Smooth muscle cell (in vitro differentiated cells): Measurements from ENCODE around the gene RUNX2. TPM values are rescaled to one million over a fixed set of nuclear protein-coding genes. Genes with fewer than 3 reads are reported as not detected.

Source experiments
- DNase-seq: peaks from one replicate; lab custom pipeline; 2025; ENCODE audit not compliant: unreplicated experiment; lab: John Stamatoyannopoulos, UW
- H2AFZ ChIP-seq: fragments of 200-600 bp; sonication (generic); 2 replicates; pipeline ENCODE4 v1.6.0; 2016; ENCODE audit warnings: antibody characterized with exemption, low read depth, mild to moderate bottlenecking
- H3F3A ChIP-seq: fragments of 200-600 bp; sonication (generic); 2 replicates; pipeline ENCODE4 v1.6.0; 2017; ENCODE audit warnings: antibody characterized with exemption, low read depth
- H3K27ac ChIP-seq: fragments of 200-600 bp; sonication (generic); 2 replicates; pipeline ENCODE4 v1.5.1; 2016; ENCODE audit warnings: low read depth, mild to moderate bottlenecking
- H3K27me3 ChIP-seq: fragments of 200-600 bp; sonication (generic); 2 replicates; pipeline ENCODE4 v1.6.1; 2016; ENCODE audit warnings: low read depth, mild to moderate bottlenecking
- H3K36me3 ChIP-seq: fragments of 200-600 bp; sonication (generic); 2 replicates; pipeline ENCODE4 v1.5.1; 2016; ENCODE audit warnings: low read depth
- H3K4me1 ChIP-seq: fragments of 200-600 bp; sonication (generic); 2 replicates; pipeline ENCODE4 v1.5.1; 2016; ENCODE audit warnings: low read depth
- H3K4me2 ChIP-seq: fragments of 200-600 bp; sonication (generic); 2 replicates; pipeline ENCODE4 v1.6.0; 2016; ENCODE audit warnings: mild to moderate bottlenecking
- H3K4me3 ChIP-seq: fragments of 200-600 bp; sonication (generic); 2 replicates; pipeline ENCODE4 v1.5.1; 2016; ENCODE audit warnings: mild to moderate bottlenecking
- H3K79me2 ChIP-seq: fragments of 200-600 bp; sonication (generic); 2 replicates; pipeline ENCODE4 v1.6.0; 2016; ENCODE audit warnings: low read depth, mild to moderate bottlenecking
- H3K9ac ChIP-seq: fragments of 200-600 bp; sonication (generic); 2 replicates; pipeline ENCODE4 v1.6.0; 2016; ENCODE audit warnings: low read depth
- H3K9me3 ChIP-seq: fragments of 200-600 bp; sonication (generic); replicated peaks from 2 replicates; pipeline ENCODE4 v1.5.1; 2016; ENCODE audit warnings: low read depth
- H4K20me1 ChIP-seq: fragments of 200-600 bp; sonication (generic); 2 replicates; pipeline ENCODE4 v1.6.0; 2016; ENCODE audit warnings: low read depth
- CTCF ChIP-seq: fragments of 200-600 bp; sonication (generic); IDR thresholded peaks from 2 replicates; pipeline ENCODE4 v1.5.1; 2017; ENCODE audit warnings: borderline replicate concordance, mild to moderate bottlenecking, antibody characterized with exemption; ENCODE audit not compliant: insufficient read depth, poor library complexity, severe bottlenecking
- WGBS: methylation state at CpG from one replicate; pipeline ENCODE4 v1.1.7; 2016; ENCODE audit warnings: low lambda C conversion rate; 5-methylcytosine and 5-hydroxymethylcytosine counted together
- polyA plus RNA-seq: library from polyadenylated mRNA; unstranded; fragments of >200 nt; fragmentation: Nextera tagmentation; extraction: Ambion mirVana; gene quantifications from 2 replicates; pipeline ENCODE4 v1.2.1, GENCODE V29; 2016
- total RNA-seq: library from RNA; depleted of rRNA; stranded (reverse); fragments of >200 nt; gene quantifications from 2 replicates; pipeline ENCODE4 v1.2.3, GENCODE V29; 2014

RUNX2 gene
- total and polyA plus RNA-seq, 2 experiments from 2014 or later = 12.5 to 16.4 TPM

- H3K4me3 ChIP-seq = no peak overlapping the region
- no peaks in the 10 kb centered on the region for H3K36me3 ChIP-seq
- no peaks in the 10 kb centered on the region for H3K27me3 ChIP-seq
- H3K27ac ChIP-seq = no peak overlapping the region
- H3K79me2 ChIP-seq = no peaks in the 10 kb centered on the region
- no peaks in the 10 kb centered on the region for H3K4me1 ChIP-seq
- no peak for TF ChIP-seq CTCF
- no peak overlapping the region for H3K9ac ChIP-seq
- H3K9me3 ChIP-seq = no peaks in the 10 kb centered on the region
- no peak overlapping the region for H2AFZ ChIP-seq
- DNase-seq = no peak
- no peaks in the 10 kb centered on the region for H4K20me1 ChIP-seq
- H3K4me2 ChIP-seq = no peak overlapping the region
- 100% methylated on average over 1 of the region's 1 CpG for WGBS
- no peaks in the 10 kb centered on the region for H3F3A ChIP-seq
Measured at GRCh38 chr6:45574885-45575284, 246.8 kb downstream of the RUNX2 start.

- Histone ChIP-seq H3K27ac (peak overlapping the region; percentile 8), H3K9me3 (no peaks in the 10 kb centered on the region), H3F3A (no peaks in the 10 kb centered on the region), H3K4me1 (no peaks in the 10 kb centered on the region), H3K4me2 (no peak overlapping the region), H3K36me3 (no peaks in the 10 kb centered on the region), H3K27me3 (no peaks in the 10 kb centered on the region), H2AFZ (no peak overlapping the region), H3K9ac (no peak overlapping the region), H3K79me2 (no peaks in the 10 kb centered on the region), H4K20me1 (no peaks in the 10 kb centered on the region), H3K4me3 (no peak overlapping the region)
- 93% methylated on average over 15 of the region's 15 CpGs for WGBS
- TF ChIP-seq CTCF = no peak
- DNase-seq = no peak
Measured at GRCh38 chr6:45576648-45577624, 248.8 kb downstream of the RUNX2 start.

- peak overlapping the region; percentile 21 for H3K4me2 ChIP-seq
- no peaks in the 10 kb centered on the region for H3F3A ChIP-seq
- no peaks in the 10 kb centered on the region for H3K9me3 ChIP-seq
- H3K79me2 ChIP-seq = no peaks in the 10 kb centered on the region
- no peak overlapping the region for H2AFZ ChIP-seq
- H3K4me3 ChIP-seq = no peak overlapping the region
- TF ChIP-seq CTCF = no peak
- H3K27ac ChIP-seq = peak overlapping the region; percentile 33
- no peaks in the 10 kb centered on the region for H3K27me3 ChIP-seq
- no peaks in the 10 kb centered on the region for H3K36me3 ChIP-seq
- H3K4me1 ChIP-seq = no peaks in the 10 kb centered on the region
- DNase-seq = no peak
- WGBS = 57% methylated on average over 9 of the region's 9 CpGs
- no peak overlapping the region for H3K9ac ChIP-seq
- H4K20me1 ChIP-seq = no peaks in the 10 kb centered on the region
Measured at GRCh38 chr6:45577836-45578504, 249.8 kb downstream of the RUNX2 start.
